ENCODE data around the gene CAMK1D. TPM values are rescaled to one million over a fixed set of nuclear protein-coding genes. Genes with fewer than 3 reads are reported as not detected.

CAMK1D gene
- total RNA-seq, 1 donor from 2014 or later: 22.5 TPM

- TF ChIP-seq CTCF (IDR thresholded peaks at IDR 0.05): no peak
- no peaks in the 10 kb centered on the region for H3K4me1 ChIP-seq
- intact Hi-C loops (cut with DNase I): no loop called here
- no peaks in the 10 kb centered on the region for H3K9me3 ChIP-seq
- DNase-seq: no peak
- no peaks in the 10 kb centered on the region for H3K36me3 ChIP-seq
- no peaks in the 10 kb centered on the region for H3K27me3 ChIP-seq (ENCODE audit: low read depth)
- no peak for ATAC-seq
- no peak overlapping the region for H3K4me3 ChIP-seq
- H3K27ac ChIP-seq: no peak overlapping the region
Observed at GRCh38 chr10:12628153-12628552, 278.8 kb downstream of the CAMK1D start.

GRCh38 chr10:12628964-12629766, 279.8 kb downstream of the CAMK1D start:
- no peak for ATAC-seq
- H3K36me3 ChIP-seq: no peaks in the 10 kb centered on the region
- no peak overlapping the region for H3K27ac ChIP-seq
- H3K4me3 ChIP-seq: no peak overlapping the region
- no peak for DNase-seq
- no peak for TF ChIP-seq CTCF (IDR thresholded peaks at IDR 0.05)
- H3K4me1 ChIP-seq: no peaks in the 10 kb centered on the region
- intact Hi-C loops (cut with DNase I): no loop called here
- no peaks in the 10 kb centered on the region for H3K9me3 ChIP-seq
- H3K27me3 ChIP-seq (ENCODE audit: low read depth): no peaks in the 10 kb centered on the region

DNA sequence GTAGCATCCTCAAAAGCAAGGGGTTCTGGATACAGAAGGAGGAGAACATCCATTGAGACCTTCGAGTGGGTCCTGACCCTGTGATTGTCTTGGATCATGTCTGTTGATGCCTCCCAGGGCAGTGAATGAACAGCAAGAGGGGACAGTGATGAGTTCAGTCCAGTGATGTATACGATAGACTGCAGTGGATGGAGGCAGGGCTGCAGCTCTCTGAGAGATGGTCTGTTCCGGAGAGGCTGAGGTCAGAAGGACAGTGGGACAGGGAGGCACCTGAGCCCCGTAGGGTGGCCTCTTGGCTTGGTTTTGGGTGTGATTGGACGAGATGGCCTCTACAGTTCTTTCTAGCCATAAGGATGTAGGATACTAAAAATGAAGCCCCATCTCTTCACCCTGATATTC, 280.4 kb downstream of the CAMK1D start:
- ATAC-seq (no peak), DNase-seq (no peak)
- TF ChIP-seq CTCF (IDR thresholded peaks at IDR 0.05): no peak
- intact Hi-C loops (cut with DNase I): no loop called here
- Histone ChIP-seq H3K27me3 (ENCODE audit: low read depth) (no peaks in the 10 kb centered on the region), H3K4me1 (no peaks in the 10 kb centered on the region), H3K4me3 (no peak overlapping the region), H3K9me3 (no peaks in the 10 kb centered on the region), H3K36me3 (no peaks in the 10 kb centered on the region), H3K27ac (no peak overlapping the region)

DNA sequence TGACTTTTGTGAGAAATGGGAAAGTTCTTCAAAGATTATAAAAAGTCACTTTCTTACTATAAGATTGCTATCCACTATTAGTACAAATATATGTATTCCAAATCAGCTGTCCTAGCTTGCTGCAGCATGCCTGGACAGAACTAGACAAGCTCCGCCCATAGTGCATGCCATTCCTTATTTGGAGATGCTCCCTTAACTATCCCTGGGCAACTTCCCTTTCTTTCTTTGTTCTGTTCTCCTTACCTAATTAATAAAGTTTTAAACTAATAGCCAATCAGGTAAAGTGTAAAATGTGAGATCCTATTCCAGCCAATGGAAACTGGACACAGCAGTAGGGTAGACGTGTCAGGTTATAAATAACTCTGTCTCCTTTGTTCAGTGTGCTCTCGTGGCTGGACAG, 281.9 kb downstream of the CAMK1D start:
- ATAC-seq (no peak), DNase-seq (no peak)
- Histone ChIP-seq H3K9me3 (no peaks in the 10 kb centered on the region), H3K36me3 (no peaks in the 10 kb centered on the region), H3K27me3 (ENCODE audit: low read depth) (no peaks in the 10 kb centered on the region), H3K4me3 (no peak overlapping the region), H3K27ac (no peak overlapping the region), H3K4me1 (no peaks in the 10 kb centered on the region)
- no peak for TF ChIP-seq CTCF (IDR thresholded peaks at IDR 0.05)
- intact Hi-C loops (cut with DNase I): no loop called here

- no peaks in the 10 kb centered on the region for H3K4me1 ChIP-seq
- no peak overlapping the region for H3K4me3 ChIP-seq
- H3K27me3 ChIP-seq (ENCODE audit: low read depth): no peaks in the 10 kb centered on the region
- intact Hi-C loops (cut with DNase I): no loop called here
- H3K36me3 ChIP-seq: no peaks in the 10 kb centered on the region
- H3K27ac ChIP-seq: no peak overlapping the region
- TF ChIP-seq CTCF (IDR thresholded peaks at IDR 0.05): no peak
- H3K9me3 ChIP-seq: no peaks in the 10 kb centered on the region
- DNase-seq (no peak), ATAC-seq (peak in 1 of 2 donors; percentile 36)
Observed at GRCh38 chr10:12631787-12632562, 282.6 kb downstream of the CAMK1D start.
